ENCODE results near the gene EME2.

GRCh38 chr16:1820946-1821290 is 48.3 kb downstream of the EME2 start:
- TF ChIP-seq CTCF (IDR thresholded peaks at IDR 0.05; ENCODE audit: borderline replicate concordance, extremely low read depth, low read length, poor library complexity, severe bottlenecking) (no peak), EZH2 (IDR thresholded peaks at IDR 0.05; ENCODE audit: borderline replicate concordance, low read depth, low read length, severe bottlenecking) (no peak)
